ENCODE results near the gene CWC27. TPM values are rescaled to one million over a fixed set of nuclear protein-coding genes. Genes with fewer than 3 reads are reported as not detected.

Gene CWC27
- total and polyA plus RNA-seq, 2 donors from 2014 or later: 16.5 to 17.3 TPM

GRCh38 chr5:64834037-64834436, 65.3 kb downstream of the CWC27 start:
- no peak overlapping the region for H3K4me3 ChIP-seq (ENCODE audit: low read length in 3 of 3)
- intact Hi-C loops (cut with DNase I): no loop called here
- no peaks in the 10 kb centered on the region for H3K27me3 ChIP-seq (ENCODE audit: control insufficient read depth, insufficient read depth, low read length)
- H3K9me3 ChIP-seq (ENCODE audit: control insufficient read depth in 2 of 3, insufficient read depth in 1 of 3, low read length in 3 of 3): no peaks in the 10 kb centered on the region
- no peaks in the 10 kb centered on the region for H3K4me1 ChIP-seq (ENCODE audit: control insufficient read depth in 2 of 3, insufficient read depth in 2 of 3, low read depth in 1 of 3, low read length in 3 of 3)
- TF ChIP-seq CTCF (IDR thresholded peaks at IDR 0.05; ENCODE audit: borderline replicate concordance, extremely low read depth, insufficient read depth): no peak
- H3K36me3 ChIP-seq (ENCODE audit: control insufficient read depth in 2 of 3, insufficient read depth in 3 of 3, low read length in 3 of 3): no peaks in the 10 kb centered on the region
- no peak for FAIRE-seq
- no peak overlapping the region for H3K27ac ChIP-seq (ENCODE audit: low read depth in 2 of 2, low read length in 2 of 2)
- H3K9ac ChIP-seq (ENCODE audit: low read length in 3 of 3): no peak overlapping the region
- DNase-seq: no peak

- Histone ChIP-seq H3K27me3 (ENCODE audit: control insufficient read depth, insufficient read depth, low read length) (no peaks in the 10 kb centered on the region), H3K9ac (ENCODE audit: low read length in 3 of 3) (no peak overlapping the region), H3K36me3 (ENCODE audit: control insufficient read depth in 2 of 3, insufficient read depth in 3 of 3, low read length in 3 of 3) (no peaks in the 10 kb centered on the region), H3K4me1 (ENCODE audit: control insufficient read depth in 2 of 3, insufficient read depth in 2 of 3, low read depth in 1 of 3, low read length in 3 of 3) (no peaks in the 10 kb centered on the region), H3K4me3 (ENCODE audit: low read length in 3 of 3) (no peak overlapping the region), H3K9me3 (ENCODE audit: control insufficient read depth in 2 of 3, insufficient read depth in 1 of 3, low read length in 3 of 3) (no peaks in the 10 kb centered on the region), H3K27ac (ENCODE audit: low read depth in 2 of 2, low read length in 2 of 2) (no peak overlapping the region)
- no peak for TF ChIP-seq CTCF (IDR thresholded peaks at IDR 0.05; ENCODE audit: borderline replicate concordance, extremely low read depth, insufficient read depth)
- intact Hi-C loops (cut with DNase I): no loop called here
- DNase-seq (no peak), FAIRE-seq (no peak)
Measured at GRCh38 chr5:64834611-64835010, 65.9 kb downstream of the CWC27 start.

GRCh38 chr5:64835266-64835665, 66.5 kb downstream of the CWC27 start:
- no peak overlapping the region for H3K27ac ChIP-seq (ENCODE audit: low read depth in 2 of 2, low read length in 2 of 2)
- intact Hi-C loops (cut with DNase I): no loop called here
- no peaks in the 10 kb centered on the region for H3K9me3 ChIP-seq (ENCODE audit: control insufficient read depth in 2 of 3, insufficient read depth in 1 of 3, low read length in 3 of 3)
- no peaks in the 10 kb centered on the region for H3K27me3 ChIP-seq (ENCODE audit: control insufficient read depth, insufficient read depth, low read length)
- H3K9ac ChIP-seq (ENCODE audit: low read length in 3 of 3): no peak overlapping the region
- TF ChIP-seq CTCF (IDR thresholded peaks at IDR 0.05; ENCODE audit: borderline replicate concordance, extremely low read depth, insufficient read depth): no peak
- FAIRE-seq: no peak
- no peaks in the 10 kb centered on the region for H3K36me3 ChIP-seq (ENCODE audit: control insufficient read depth in 2 of 3, insufficient read depth in 3 of 3, low read length in 3 of 3)
- H3K4me1 ChIP-seq (ENCODE audit: control insufficient read depth in 2 of 3, insufficient read depth in 2 of 3, low read depth in 1 of 3, low read length in 3 of 3): no peaks in the 10 kb centered on the region
- H3K4me3 ChIP-seq (ENCODE audit: low read length in 3 of 3): no peak overlapping the region
- no peak for DNase-seq

GRCh38 chr5:64836190-64836755, 67.5 kb downstream of the CWC27 start:
- FAIRE-seq (no peak), DNase-seq (peak in 2 of 5 donors; percentile 10 to 51)
- H3K4me1 ChIP-seq (ENCODE audit: control insufficient read depth in 2 of 3, insufficient read depth in 2 of 3, low read depth in 1 of 3, low read length in 3 of 3): no peaks in the 10 kb centered on the region
- no peaks in the 10 kb centered on the region for H3K9me3 ChIP-seq (ENCODE audit: control insufficient read depth in 2 of 3, insufficient read depth in 1 of 3, low read length in 3 of 3)
- H3K9ac ChIP-seq (ENCODE audit: low read length in 3 of 3): no peak overlapping the region
- no peak overlapping the region for H3K27ac ChIP-seq (ENCODE audit: low read depth in 2 of 2, low read length in 2 of 2)
- intact Hi-C loops (cut with DNase I): no loop called here
- H3K4me3 ChIP-seq (ENCODE audit: low read length in 3 of 3): no peak overlapping the region
- no peaks in the 10 kb centered on the region for H3K27me3 ChIP-seq (ENCODE audit: control insufficient read depth, insufficient read depth, low read length)
- TF ChIP-seq CTCF (IDR thresholded peaks at IDR 0.05; ENCODE audit: borderline replicate concordance, extremely low read depth, insufficient read depth): no peak
- no peaks in the 10 kb centered on the region for H3K36me3 ChIP-seq (ENCODE audit: control insufficient read depth in 2 of 3, insufficient read depth in 3 of 3, low read length in 3 of 3)

Data from kidney (tissue), 14 donors.